IMR-90 (cell line): ENCODE results near the gene NUP88.

Experiments
- BHLHE40 ChIP-seq: fragments of 150-350 bp; IDR thresholded peaks from 2 replicates; pipeline ENCODE4 v1.6.1; 2016; ENCODE audit warnings: mild to moderate bottlenecking, low read depth, low read length
- CTCF ChIP-seq: conservative IDR thresholded peaks from 2 replicates; pipeline ENCODE4 v1.5.1; 2012; ENCODE audit warnings: mild to moderate bottlenecking, low read depth, low read length, improper control_type of control experiment
- ELK1 ChIP-seq: fragments of 150-350 bp; IDR thresholded peaks from 2 replicates; pipeline ENCODE4 v1.6.1; 2016; ENCODE audit warnings: low read depth, mild to moderate bottlenecking, low read length, moderate library complexity, borderline replicate concordance
- MAFK ChIP-seq: IDR thresholded peaks from 2 replicates; pipeline ENCODE4 v1.6.1; 2012; ENCODE audit warnings: low read depth, low read length, improper control_type of control experiment
- MAZ ChIP-seq: IDR thresholded peaks from 2 replicates; pipeline ENCODE4 v1.6.1; 2012; ENCODE audit warnings: low read depth, mild to moderate bottlenecking, low read length, improper control_type of control experiment, moderate library complexity, borderline replicate concordance
- POLR2A ChIP-seq: IDR thresholded peaks from 2 replicates; pipeline ENCODE4 v1.6.1; 2012; ENCODE audit warnings: mild to moderate bottlenecking, low read depth, low read length
- RCOR1 ChIP-seq: IDR thresholded peaks from 2 replicates; pipeline ENCODE4 v1.6.1; 2012; ENCODE audit warnings: mild to moderate bottlenecking, low read length, improper control_type of control experiment; ENCODE audit not compliant: insufficient replicate concordance
- SMC3 ChIP-seq: fragments of 150-350 bp; IDR thresholded peaks from 2 replicates; pipeline ENCODE4 v1.6.1; 2016; ENCODE audit warnings: low read depth, mild to moderate bottlenecking, antibody characterized with exemption, low read length, moderate library complexity
- USF2 ChIP-seq: fragments of 150-350 bp; IDR thresholded peaks from 2 replicates; pipeline ENCODE4 v1.6.1; 2017; ENCODE audit warnings: mild to moderate bottlenecking, antibody characterized with exemption, low read length, low read depth

- TF ChIP-seq MAZ (no peak), CTCF (no peak), POLR2A (no peak), ELK1 (no peak), MAFK (no peak), RCOR1 (no peak), BHLHE40 (0 out of 2 replicates have a peak, but pooled peaks have one; percentile 10), USF2 (no peak), SMC3 (no peak)
Measured at GRCh38 chr17:5424909-5425308, 5.4 kb upstream of the NUP88 start.
